GM18498 (cell line): Measurements from ENCODE around the gene MOGAT1.

Experiments
- ATAC-seq: cut with Tn5 transposase; IDR thresholded peaks from one replicate; pipeline ENCODE4 v1.9.1; 2021; ENCODE audit warnings: mild to moderate bottlenecking, moderate library complexity; ENCODE audit not compliant: unreplicated experiment

The MOGAT1 gene, protein sequence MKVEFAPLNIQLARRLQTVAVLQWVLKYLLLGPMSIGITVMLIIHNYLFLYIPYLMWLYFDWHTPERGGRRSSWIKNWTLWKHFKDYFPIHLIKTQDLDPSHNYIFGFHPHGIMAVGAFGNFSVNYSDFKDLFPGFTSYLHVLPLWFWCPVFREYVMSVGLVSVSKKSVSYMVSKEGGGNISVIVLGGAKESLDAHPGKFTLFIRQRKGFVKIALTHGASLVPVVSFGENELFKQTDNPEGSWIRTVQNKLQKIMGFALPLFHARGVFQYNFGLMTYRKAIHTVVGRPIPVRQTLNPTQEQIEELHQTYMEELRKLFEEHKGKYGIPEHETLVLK

DNA sequence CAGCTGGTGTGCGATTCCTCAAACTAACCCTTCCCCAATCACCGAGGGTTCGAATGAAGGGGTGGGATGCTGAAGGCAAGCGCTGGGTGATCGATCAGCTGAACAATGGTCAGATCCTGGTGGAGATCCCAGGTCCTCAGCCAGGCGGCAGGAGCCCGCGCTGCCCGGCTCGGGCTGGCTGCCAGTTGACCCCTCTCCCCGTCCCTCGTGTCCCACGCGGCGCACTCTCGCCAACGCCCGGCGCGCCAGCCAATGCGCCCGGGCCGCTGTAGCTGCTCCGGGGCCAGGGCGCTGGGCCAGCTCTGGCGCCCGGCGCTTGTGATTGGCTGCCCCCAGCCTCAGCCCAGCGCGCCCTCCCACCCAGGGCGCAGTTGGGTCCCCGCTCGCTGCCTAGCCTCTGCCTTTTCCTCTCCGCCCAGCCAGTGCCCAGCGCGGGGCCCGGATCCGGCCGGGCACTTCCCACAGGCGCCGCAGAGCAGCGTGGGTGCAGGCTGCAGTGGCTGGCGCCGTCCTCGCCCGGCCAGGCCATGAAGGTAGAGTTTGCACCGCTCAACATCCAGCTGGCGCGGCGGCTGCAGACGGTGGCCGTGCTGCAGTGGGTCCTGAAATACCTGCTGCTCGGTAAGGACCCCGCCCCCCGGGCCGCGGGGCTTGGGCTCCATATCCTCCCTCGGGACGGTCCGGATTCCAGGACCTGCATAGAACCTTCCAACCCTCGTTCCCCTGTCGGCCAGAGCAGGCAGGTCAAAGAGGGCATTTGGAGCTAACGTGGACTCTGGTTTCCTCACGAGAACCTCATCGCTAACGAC is at the start of gene MOGAT1:
Gene MOGAT1, plus strand, starts transcription at position 400 of the 809 bp plus-strand sequence. Its CDS starts 128 bp downstream, at position 528.
- ATAC-seq = peak; percentile 56

DNA sequence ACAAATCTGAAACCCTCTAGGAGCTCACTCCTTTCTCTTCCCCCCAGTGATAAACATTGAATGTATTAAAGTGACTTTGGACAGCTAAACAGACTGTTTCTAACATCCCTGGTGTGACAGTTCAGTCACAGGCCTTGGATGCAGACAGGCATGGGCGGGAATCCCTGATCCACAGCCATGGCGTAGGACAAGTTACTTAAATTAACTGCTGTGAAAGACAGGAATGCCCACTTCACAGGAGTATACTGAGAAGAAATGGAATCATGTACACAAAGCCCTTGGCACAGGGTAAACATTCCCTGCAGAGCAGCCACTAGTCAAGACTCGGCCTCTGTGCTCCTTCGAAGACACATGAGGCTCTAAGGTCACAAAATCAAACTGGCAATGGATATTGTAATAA is 49.6 kb upstream of the MOGAT1 start:
- ATAC-seq = no peak

DNA sequence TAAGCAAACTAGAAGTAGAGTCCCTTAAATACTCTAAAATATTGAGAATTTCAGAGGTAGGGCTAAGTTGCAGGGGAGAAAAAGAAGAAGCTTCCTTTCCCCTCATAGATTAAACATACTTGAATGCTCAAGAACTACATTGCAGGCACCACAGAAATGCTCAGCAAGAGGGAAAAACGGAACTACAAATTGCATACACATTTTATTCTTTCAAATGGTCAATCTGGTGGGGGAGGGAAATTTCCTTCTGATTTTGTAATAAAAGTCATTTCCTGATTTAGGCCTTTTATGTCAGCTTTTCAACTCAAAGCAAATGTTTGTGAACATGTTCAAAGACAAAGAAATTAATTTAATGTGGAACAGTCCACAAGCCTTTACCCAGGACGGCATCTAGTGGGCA is 48.5 kb upstream of the MOGAT1 start:
- ATAC-seq = no peak

DNA sequence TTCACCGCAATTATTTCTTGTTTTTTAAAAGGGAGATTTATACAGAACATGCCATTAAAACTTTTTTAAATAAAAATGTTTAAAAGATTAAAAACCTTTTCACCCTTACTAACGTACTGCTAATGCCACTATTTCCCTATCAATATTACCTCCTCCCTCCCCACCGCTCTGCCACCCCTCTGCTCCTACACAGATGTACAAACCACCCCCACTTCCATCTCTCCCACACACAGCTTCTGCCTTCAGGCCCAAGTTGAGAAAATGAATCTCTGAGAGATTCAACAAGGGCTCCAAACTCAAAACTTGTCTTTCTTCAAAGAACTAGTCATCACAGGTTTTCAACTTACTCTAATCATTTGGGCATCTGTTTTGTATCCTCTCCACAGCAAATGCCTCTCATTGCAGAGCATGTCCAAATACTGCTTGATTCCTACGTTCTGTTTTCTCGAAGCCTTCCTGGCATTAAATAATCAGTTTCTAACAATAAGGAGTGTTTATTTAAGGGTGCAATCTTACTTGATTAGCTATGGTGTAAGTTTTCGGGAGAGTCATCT is 47.6 kb upstream of the MOGAT1 start:
- no peak for ATAC-seq

DNA sequence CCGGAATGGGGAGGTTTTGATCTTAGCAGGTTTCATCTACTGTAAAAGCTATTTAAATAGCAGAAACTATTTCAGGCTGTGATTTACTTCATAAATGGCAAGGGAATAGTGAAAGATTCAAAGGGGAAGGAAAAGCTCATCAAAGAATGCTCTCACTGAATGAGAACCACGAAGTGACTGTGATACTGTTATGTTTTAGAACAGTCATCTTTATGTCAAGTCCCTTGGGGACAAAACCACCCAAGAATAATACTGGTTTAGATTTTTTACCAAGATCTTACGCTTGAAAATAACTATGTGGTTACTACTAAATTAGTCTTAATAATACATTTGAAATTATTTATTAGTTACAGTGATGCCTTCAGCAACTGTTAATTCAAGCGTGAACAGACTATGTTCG is 43.7 kb upstream of the MOGAT1 start:
- no peak for ATAC-seq

DNA sequence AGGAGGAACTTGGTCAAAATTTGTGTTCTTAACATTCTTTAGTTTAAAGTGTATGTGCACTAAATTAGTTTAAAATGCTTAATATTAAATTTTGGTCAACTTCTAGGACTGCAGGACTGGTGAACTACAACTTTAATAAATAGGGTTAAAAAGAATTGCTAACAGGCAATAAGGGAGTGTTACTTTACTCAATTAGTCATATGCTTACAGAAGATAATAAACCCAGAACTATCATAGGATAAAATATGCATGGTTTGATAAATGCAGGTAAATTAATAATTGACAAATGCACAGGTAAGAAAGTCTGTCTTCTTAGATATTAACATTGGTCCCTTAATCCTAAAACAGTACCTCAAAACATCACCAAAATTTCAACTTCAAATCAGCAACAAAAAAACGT is 36.2 kb upstream of the MOGAT1 start:
- ATAC-seq = no peak

DNA sequence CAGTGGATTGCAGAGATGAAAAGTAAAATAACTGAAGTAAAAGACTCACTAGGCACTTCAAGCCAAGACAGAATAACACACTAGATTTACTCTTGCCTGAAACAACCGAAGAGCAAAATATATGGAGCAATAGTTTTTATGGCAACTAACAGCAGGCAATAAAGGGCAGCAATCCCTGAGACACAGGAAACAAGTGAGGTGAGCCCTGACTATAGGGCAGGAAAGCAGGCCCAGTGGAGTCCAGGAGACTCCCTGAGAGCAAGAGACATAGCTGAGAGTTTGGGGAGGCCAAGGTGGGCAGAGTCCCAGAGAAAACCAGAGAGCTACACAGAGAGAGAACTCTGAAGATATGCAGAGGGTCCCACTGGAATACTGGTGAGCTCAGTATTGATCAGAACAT is 34.4 kb upstream of the MOGAT1 start:
- no peak for ATAC-seq

DNA sequence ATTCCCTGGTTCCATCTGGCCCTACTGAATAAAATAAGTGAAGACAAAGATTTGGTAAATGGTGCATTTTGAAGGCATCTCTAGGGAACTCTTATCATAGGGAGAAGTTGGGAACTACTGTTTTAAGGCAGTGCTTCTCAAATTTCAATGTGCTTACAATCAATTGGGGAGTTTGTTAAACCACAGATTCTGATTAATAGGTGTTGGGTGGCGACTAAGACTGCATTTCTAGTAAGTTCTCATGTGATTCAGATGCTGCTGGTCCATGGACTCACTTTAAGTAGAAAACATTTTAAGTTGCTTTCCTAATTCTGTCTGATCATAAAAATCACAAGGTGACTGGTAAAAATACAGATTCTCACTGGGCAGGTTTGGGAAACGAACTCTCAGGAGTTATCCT is 30.1 kb upstream of the MOGAT1 start:
- no peak for ATAC-seq

DNA sequence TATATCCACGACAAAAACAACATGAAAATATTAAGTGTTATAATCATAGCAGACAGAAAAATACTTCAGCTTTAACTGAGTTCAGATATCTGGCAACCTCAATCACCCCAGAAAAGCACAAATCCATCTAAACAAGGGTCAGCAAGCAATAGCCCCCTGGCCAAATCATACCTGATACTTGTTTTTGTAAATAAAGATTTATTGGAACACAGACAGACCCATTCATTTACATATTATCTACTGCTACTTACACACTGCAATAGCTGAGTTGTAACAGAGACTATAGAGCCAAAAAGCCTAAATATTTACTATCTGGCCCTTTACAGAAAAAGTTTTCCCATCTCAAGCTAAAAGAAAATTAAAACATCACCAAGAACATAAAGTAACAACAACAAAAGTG is 28.3 kb upstream of the MOGAT1 start:
- no peak for ATAC-seq

DNA sequence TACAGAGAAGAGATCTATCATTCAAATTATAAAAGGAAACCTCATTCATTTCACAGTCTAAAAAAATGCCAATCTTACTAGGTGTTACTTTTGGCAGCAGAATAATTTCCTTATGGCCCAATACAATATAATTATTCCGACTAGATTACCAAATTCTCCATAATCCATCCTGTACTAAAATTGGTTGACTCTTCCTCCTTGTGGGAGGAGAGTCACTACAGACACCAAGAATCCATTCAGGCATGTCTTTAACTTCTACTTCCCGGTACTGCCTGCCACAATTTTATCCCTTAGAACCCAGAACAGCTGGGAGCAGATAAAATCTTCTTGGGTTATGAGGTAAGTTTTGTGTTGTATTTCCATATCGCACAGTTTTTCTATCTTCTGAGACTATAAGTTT is 25.4 kb upstream of the MOGAT1 start:
- no peak for ATAC-seq

DNA sequence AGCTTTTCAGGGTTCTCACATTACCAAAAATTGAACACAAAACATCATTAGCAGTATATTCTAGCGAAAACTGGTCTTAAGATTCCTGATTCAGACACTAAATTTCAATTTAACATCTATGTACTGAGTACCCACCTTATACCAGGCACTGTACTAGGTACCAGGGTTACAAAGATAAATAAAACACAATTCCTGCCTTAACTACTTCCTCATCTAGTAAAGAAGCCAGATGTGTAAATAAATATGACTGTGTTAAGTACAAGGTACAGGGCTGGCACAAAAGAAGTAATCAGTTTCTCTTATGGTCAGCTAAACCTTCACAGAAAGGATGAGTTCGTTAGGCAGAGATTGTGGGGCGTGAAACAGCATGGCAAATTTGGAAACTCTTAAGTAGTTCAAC is 21.7 kb upstream of the MOGAT1 start:
- no peak for ATAC-seq

DNA sequence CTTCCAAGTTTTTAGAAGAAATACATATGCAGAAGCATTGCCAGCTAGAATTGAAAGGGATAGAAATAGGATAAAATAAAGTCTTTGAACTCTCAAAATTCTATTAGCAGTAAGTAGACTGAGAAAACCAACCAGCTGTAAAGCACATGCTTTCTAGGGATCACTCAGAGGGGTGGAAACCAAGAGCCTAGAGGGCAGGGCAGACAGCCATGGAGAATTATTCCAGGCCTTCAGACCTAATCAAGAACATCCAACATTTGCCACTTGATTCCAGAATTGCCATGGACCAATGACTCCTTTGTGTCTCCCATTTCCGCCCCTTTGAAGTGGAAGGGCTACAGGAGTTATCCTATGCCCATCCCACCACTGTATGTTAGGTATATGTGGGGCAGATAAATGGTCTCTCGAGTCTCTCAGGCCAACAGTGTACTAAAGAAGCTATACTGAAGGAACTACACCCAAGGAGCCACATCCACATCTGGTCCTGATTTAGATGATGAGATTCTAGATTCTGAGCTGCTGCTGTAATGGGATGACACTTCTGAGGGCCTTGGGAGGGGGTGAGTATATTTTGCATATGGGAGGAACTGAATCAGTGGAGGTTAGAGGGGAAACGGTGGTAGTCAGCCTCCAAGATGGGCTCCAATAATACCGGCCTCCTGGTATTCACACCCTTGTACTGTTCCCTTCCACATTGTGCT is 19.6 kb upstream of the MOGAT1 start:
- ATAC-seq = no peak

DNA sequence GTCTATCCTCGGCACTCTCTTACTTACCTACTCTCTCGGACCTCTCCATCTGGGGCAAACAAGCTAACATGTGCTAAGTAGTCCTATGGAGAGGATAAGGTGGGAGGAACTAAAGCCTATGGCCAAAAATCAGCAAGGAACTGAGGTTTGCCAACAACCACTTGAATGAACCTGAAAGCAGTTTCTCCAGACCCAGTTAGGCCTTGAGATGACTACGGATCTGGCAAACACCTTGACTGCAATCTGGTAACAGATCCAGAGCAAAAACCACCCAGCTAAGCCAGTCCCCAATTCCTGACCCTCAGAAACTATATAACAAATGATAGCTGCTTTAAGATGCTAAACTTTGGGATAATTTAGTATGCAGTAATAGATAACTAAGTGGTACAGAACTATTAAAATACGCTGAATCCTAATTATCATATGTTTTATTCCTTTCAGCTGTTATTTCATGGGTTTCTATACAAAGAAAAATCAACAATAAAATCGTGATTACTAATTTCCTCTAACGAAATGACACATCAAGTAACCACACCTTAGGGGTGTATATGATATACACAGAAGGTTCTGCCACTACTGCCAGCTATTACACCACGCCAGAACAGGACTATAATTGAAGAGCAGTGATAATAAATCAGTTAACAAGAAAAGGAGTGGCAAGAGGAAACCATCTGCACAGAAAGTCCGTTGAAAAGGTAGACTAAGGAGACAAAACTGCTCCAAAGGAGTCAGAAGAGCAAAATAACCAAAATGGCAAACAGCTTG is 18.8 kb upstream of the MOGAT1 start:
- no peak for ATAC-seq

DNA sequence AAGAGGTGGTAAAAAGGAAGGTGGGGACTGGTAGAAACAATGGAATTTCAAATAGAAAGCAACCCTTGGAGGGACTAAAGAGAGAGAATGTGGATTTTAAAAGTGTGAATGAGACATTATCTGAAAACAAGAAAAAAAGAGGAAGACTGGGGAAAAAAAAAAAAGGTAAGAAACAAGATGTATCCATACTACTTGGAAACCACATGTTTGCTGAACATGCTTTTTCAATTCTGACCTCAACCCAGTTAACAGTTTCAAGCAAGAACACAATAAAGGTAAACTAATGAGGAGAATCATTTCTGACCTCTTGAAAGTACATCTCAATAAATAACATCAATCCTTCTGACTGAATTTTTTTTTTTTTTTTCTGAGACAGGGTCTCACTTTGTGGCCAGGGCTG is 18.2 kb upstream of the MOGAT1 start:
- ATAC-seq = no peak

DNA sequence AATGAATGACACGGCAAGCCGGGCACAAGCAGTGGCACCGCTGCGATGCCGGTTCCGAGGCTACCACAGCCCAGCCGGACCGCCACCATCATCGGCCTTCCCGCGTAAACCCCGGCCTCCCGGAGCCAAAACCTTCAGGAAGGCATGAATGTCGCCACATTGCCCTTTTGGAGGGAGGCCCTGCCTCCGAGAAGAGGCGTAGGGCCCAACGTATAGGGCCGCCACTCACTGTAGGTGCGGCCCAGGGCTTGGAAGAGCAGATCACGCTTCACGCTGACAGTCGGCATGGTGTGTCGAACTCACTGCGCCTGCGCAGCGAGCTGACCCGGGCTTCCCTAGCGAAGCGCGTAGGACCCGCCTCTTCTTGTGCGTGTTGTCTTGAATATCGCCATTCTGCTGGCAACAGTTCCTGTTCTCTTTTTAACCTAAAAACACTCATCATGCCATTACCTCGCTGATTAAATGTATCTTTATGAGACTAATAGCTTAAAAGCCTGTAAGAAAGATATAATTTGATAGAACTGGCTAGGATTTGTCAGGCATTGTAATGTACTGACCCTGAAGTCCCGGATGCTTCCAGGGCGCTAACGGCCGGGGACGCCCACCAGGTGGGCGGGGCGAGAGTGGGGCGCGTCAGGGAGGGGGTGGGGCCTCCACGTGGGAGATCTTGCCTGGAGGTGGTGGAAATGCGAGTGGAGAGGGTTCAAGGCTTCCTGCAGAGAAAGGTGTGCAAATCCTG is 15.5 kb upstream of the MOGAT1 start, which contains the start of gene FARSB:
Gene FARSB, minus strand, starts transcription at position 306 of the 739 bp plus-strand sequence. Its CDS starts 19 bp downstream, at position 287.
- ATAC-seq = peak; percentile 91

DNA sequence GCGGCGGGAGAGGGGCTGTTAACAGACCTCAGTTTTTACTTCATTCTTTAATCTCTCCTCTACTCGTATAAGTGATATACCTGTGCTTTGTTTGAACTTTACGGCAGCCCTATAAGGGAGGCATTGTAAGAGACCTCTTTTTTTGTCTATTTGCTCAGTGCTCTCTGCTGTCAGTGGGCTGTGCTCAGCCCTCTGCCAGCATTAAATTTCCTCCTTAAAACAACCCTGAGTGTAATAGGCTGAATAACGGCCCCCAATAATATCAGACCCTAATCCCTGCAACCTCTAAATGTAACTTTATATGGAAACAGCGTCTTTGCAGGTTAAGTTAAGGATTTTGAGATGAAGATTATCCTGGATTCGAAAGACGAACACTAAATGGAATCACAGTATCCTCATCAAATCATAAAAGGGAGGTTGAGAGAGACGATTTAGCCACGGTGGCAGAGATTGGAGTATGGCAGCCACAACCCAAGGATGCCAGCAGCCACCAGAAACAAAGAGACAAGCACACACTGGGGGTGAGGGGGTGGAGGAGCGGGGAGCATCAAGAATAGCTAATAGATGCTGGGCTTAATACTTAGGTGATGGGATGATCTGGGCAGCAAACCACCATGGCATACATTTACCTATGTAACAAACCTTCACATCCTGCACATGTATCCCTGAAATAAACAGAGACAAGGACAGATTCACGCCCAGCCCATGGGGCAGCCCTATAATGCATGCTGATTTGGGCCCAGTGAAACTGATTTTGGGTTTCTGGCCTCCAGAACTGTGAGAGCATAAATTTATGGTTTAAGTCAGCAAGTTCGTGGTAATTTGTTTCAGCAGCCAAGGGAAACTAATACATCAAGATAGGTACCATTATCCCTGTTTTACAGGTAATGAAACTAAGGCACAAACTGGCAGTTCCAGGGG is 14.7 kb upstream of the MOGAT1 start:
- ATAC-seq = peak; percentile 25

DNA sequence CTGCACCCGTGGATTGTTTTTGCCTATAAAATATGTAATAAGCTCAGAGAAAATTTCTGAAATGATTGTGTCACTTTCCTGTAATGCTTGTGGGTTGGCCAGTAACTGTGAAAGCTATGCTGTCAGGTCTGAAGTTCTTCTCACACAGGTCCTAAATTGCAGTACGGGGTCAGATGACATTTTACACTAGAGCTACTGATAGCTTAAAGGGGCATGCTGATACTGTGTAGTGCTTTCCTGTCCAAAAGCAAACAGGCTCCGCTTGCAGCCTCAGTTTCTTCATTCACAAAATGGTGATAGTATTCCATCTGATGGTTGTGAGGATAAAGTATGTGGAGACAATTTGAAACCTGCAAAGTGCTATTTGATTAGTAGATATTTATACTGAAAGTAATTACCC is 8.0 kb upstream of the MOGAT1 start:
- ATAC-seq = no peak

DNA sequence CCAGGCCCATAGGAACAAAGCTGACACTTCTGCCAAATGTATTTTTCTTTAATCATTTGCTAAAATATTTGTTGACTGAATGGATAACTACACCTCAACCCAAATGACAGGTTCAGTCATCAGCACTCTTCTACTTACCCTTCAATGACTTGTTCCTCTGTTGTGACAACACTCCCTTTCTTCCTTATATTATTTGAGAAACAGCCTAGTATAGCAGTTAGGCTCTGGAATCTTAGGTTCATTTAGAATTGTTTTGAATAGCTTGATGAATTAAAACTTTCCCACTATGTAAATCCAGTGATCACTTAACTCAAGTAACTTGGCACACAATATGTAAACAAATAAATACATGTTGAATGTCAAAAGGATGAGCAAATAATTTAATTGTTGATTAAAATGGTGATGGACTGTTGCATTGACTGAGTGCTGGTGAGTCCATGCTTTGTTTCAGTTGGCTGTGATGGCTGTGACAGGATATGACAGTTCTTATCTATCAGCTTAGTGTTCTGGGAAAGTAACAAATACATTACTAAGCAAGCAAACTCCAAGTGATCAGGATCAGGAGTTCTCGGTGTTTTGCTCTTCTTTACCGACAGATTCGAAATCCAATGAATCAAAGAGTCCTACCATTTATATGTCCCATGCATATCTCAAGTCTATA is 2.8 kb upstream of the MOGAT1 start:
- ATAC-seq = no peak
